SH-SY5Y (cell line): Measurements from ENCODE around the gene XRCC2.

Source experiments
- GATA2 ChIP-seq: IDR thresholded peaks from 2 replicates; pipeline ENCODE4 v1.6.1; 2011; ENCODE audit warnings: mild to moderate bottlenecking, low read depth, low read length
- GATA3 ChIP-seq: IDR thresholded peaks from 2 replicates; pipeline ENCODE4 v1.6.1; 2011; ENCODE audit warnings: low read depth, mild to moderate bottlenecking, low read length, moderate library complexity

XRCC2 gene

GRCh38 chr7:152637161-152637560, 38.8 kb downstream of the XRCC2 start:
- TF ChIP-seq GATA2 (no peak), GATA3 (no peak)

GRCh38 chr7:152636441-152636840, 39.5 kb downstream of the XRCC2 start:
- TF ChIP-seq GATA2 (no peak), GATA3 (no peak)

DNA sequence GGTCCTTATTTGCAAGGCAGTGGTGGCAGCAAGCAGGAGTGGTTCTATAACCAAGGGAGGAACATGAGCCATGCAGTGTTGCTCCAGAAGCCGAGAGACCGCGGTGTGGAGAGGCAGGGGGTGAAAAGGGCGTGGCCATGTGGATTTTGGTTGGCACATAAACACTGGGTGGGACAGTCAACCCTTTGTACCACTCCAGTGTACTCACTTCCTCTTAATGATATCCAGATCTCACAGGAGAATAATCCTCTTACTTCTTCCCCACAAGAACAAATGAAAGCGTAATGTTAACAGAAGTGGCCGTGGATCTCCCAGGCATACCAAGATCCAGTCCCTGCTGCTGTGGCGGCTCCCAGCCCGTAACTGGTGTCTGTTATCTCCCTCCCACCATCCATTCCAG, 42.4 kb downstream of the XRCC2 start:
- no peak for TF ChIP-seq GATA3
- TF ChIP-seq GATA2, result no peak

- TF ChIP-seq GATA3 (no peak), GATA2 (no peak)
Measured at GRCh38 chr7:152633072-152633471, 42.9 kb downstream of the XRCC2 start.

DNA sequence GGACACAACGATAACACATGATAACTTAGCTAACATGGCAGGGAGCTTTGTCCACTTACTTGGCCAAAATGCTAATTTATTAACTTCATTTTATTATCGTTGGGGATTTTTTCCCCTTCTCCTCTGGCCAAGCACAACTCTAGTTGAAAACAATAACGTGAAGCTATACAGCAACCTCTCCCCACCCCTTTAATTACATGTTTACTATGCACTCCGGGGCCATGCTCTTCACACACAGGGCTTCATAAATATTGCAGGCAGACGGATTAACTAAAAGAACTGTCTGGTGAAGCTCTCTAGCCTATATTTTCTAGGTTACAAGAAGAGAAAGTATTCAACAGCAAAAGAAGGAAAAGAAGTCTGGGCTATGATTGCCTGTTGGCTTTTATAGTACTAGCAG, 51.7 kb downstream of the XRCC2 start:
- TF ChIP-seq GATA2 (no peak), GATA3 (no peak)

DNA sequence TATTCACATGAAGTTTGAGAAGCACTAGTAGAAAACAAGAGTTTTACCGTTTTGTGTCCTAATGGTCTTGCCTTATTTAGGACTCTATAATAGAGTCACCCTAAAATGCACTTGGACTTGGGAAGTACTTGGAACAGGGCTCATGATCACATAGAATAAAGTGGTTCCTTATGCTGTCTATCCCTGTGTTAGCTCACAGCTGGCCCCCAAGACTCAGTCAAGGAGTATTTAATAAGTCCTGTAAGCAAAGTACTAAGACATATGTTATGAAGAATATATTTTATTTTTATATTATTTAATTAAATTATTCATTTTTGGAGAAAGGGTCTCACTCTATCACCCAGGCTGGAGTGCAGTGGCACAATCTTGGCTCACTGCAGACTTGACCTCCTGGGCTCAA, 54.5 kb downstream of the XRCC2 start:
- no peak for TF ChIP-seq GATA3
- TF ChIP-seq GATA2, result no peak

DNA sequence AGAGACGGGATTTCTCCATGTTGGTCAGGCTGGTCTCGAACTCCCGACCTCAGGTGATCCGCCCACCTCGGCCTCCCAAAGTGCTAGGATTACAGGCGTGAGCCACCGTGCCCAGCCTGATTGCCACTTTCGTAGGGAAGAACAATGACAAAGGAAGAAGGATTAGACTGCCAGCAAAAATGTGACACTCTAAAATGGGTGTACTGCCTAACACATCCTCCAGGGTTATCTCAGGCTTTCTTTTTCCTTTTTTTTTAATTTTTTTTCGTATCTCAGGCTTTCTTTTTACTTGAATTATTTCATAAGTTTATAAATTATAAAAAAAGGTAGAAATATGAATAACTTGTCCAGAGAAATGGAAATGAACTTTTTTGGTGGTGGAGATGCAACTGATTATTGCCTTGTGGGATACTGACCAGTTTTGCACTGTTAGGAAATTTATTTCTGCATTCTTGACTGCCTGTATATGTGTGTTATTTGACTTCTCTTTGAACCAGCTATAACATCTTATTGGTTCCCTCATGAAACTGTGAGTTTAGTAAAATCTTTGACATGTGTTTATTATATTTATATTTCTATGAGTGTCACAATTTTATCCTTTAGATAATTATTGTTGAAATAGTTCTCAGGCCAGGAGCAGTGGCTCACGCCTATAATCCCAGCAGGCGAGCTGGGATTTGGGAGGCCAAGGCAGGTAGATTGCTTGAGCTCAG, 56.8 kb downstream of the XRCC2 start:
- TF ChIP-seq GATA3 (no peak), GATA2 (no peak)

DNA sequence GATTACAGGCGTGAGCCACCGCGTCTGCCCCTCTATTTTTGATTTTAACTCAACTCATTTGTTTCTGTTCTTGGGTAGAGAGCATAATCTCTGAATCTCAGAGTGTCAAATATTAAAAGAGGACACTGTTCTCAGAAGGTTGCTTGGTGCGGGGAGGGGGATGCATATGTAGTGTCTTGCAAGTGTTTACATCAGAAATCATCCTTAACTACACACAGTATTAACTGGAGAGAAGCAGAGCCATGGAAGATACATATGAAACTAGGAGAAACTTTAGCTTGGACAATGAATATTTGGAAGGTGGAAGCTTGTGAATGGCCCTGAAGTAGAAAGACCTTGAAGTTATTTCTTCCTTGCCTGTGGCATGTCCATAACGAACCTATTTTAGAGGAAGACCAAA, 57.5 kb downstream of the XRCC2 start:
- no peak for TF ChIP-seq GATA2
- TF ChIP-seq GATA3, result no peak

DNA sequence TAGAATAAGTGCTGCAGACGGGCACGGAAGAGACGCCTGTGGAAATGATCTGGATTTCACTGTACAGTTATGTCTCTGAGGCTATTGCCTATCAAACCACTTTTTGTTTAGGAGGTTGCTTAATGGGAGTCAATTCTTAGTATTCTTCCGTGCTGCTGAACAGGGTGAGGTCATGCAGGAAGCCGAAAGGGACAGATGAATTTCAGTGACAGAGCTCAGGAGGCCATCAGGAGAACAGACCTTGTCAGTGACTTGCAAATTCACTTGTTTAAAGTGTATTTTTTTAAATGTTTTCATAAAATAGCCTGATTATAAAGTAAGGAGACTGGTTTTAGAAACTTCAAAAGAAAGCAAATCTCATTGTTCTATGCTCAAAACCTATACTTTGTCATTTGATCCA, 58.9 kb downstream of the XRCC2 start:
- no peak for TF ChIP-seq GATA2
- no peak for TF ChIP-seq GATA3

DNA sequence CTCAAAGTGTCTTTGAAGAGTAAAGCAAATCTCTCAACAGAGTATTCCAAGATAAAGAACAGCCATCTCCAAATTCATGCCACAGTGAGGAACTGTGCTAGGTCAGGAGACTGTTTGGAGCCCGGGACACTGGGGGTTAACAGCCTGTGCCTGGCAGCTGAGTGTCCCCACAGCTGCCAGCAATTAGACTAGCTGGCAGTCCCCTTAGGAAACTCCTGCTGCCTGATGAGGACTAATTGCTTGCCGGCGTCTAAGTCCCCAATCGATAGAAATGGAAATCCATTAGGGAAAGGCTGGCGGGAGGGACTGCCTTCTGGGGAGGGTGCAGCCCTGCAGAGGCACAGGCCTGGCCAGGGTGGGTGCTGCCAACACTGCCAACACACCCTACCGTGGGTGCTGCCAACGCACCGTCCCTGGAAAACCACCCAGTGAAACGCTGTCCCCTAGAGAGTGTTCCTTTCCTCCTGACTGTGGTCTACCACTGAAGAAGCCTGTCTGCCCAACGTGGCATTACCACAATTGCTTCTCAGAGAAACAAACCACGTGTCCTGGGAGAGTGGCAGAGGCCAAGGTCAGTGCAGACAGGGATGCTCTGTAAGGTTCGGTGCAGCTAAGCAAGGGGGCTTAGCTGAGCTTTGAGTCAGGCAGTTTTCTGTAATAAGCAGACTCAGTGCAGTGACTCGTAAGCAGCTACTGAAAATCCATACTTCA, 60.8 kb downstream of the XRCC2 start:
- TF ChIP-seq GATA3 (no peak), GATA2 (0 out of 2 replicates have a peak, but pooled peaks have one; percentile 20)

- TF ChIP-seq GATA3 (no peak), GATA2 (no peak)
Measured at GRCh38 chr7:152608656-152609055, 67.3 kb downstream of the XRCC2 start.

DNA sequence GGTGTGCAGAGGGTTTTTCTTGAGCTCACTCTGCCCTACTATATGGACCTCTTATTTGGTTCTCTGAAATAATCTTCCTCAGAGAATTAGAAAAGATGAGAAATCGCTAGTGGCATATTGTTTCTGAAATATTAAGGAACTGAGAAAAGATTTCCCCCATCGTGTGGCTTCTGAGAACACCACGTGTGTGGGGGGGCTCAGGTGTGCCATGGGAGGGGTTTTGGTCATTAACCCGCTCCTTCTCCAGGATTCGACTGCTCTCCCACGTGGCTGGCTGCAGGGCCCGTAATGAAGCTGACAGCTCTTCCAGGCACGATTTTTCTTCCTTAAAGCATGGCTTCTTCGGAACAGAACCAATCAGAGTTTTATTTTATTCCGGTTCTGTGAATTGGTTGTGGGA, 67.7 kb downstream of the XRCC2 start:
- TF ChIP-seq GATA3 (no peak), GATA2 (no peak)

GRCh38 chr7:152607007-152607406, 68.9 kb downstream of the XRCC2 start:
- TF ChIP-seq GATA3 (no peak), GATA2 (no peak)

- TF ChIP-seq GATA3 (no peak), GATA2 (no peak)
Measured at GRCh38 chr7:152602962-152603361, 73.0 kb downstream of the XRCC2 start.

DNA sequence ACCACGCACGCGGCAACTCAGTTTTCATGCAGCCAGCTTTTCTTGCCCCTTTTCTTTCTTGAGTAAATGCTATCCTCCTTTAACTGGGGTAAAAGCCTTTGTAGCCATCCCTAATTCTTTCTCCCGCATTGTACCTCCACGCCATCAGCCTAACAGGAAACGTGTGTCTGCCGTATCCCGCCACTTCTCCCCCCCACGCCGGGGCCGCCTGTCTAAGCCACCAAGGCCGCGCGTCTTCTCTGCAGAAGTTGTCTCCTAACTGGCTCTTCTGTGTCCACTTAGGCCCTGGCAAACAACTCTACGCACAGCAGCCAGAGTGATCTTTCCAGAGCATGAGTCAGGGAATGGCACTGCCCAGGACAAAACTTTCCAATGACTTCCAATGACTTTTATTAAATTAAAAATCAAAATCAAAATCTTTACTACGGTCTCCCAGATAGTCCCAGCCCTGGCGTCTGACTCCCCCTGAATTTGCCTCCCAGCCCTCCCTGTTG, 74.6 kb downstream of the XRCC2 start:
- no peak for TF ChIP-seq GATA3
- TF ChIP-seq GATA2, result no peak

DNA sequence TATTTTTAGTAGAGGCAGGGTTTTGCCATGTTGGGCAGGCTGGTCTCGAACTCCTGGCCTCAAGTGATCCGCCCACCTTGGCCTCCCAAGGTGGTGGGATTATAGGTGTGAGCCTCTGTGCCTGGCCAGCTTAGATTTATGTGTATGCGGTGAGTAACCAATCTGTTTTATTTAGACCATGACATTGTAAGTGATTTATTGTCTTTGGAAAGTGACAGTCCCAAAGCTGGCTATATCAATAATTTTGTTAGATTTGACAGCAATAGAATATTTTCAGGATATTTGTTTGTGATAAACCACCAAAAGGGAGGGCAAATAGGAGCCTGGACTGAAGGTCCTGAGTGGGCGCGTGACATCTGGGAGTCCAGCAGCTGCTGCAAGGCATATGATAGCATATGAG, 75.7 kb downstream of the XRCC2 start:
- TF ChIP-seq GATA3 (no peak), GATA2 (no peak)
